HG02852 (cell line): ENCODE results near the gene FMO2.
"Not testable (repeated sequence)": the region's sequence is repeated elsewhere in the genome, so short reads cannot be mapped to it uniquely, and the experiment has no call there.

ENCODE experiments used
- ATAC-seq: cut with Tn5 transposase; IDR thresholded peaks from one replicate; pipeline ENCODE4 v1.9.1; 2021; ENCODE audit warnings: mild to moderate bottlenecking, moderate library complexity; ENCODE audit not compliant: unreplicated experiment

Gene FMO2

DNA sequence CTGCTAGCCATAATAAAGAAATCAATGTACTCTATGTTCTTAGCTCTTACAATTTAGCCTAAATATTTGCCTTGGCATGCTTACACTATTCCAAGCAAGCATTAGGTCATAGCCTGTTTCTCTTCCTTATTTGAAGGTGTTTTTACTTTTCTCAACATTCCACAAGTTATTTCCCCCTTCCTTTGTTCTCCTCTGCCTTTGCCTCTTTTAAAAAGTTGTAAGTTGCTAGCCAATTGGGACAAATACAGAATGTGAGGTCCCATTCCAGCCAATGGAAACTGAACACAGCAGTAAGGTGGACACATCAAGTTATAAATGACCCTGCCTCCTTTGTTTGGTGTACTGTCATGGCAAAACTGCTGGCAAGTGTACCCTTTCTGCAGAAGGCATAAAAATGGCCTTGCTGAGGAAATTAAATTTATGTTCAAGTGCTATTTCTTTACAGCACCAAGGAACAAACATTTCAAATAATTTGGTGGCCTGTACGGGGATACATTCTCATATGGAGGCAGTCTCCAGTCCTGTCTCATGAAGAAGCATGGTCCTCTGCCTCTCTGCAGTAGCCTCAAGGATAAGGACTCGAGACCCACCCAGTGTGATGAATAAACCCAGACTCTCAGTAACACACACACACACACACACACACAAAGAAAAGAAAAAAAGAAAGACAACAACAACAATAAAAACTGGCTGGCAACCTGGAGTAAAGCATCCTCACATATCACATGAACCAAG is 34.4 kb downstream of the FMO2 start:
- no peak for ATAC-seq

DNA sequence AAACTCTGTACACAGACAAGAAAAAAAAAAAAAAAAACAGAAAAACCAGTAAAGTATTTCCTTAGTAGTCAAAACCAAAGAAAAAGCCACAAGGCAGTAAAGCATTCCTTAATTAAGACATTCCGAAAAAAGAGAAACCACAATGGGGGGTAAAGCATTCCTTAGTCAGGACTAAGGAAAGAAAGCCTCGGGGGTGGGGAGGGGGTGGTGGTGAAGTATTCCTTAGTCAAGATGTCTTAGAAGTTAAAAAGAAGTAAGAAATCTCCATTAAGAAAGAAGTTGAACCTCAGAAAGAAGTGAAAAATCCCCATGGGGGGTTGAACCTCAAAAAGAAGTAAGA is 35.0 kb downstream of the FMO2 start:
- ATAC-seq, result no peak

DNA sequence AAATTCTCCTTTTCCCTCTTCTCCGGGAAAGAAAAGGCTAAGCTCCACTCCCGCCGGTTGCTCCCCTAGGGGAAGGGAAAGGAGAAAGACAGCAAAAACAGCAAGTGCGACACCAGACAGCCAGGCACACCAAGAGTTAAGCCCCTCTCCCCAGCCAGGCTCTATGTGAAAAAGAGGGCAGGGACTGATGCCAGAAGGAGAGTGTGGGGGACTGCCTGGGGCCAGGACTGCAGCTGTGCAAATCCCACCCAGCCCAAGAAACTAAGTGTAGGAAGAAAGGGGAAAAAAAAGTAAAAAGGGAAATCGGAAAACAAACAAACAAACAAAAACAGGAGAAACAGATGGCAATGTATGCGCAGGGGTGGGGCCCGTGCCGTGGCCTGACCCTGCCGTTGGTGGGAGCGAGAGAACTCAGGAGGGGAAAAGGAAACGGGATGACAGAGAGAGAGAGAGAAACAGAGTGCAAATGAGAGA is 35.5 kb downstream of the FMO2 start:
- ATAC-seq, result no peak

DNA sequence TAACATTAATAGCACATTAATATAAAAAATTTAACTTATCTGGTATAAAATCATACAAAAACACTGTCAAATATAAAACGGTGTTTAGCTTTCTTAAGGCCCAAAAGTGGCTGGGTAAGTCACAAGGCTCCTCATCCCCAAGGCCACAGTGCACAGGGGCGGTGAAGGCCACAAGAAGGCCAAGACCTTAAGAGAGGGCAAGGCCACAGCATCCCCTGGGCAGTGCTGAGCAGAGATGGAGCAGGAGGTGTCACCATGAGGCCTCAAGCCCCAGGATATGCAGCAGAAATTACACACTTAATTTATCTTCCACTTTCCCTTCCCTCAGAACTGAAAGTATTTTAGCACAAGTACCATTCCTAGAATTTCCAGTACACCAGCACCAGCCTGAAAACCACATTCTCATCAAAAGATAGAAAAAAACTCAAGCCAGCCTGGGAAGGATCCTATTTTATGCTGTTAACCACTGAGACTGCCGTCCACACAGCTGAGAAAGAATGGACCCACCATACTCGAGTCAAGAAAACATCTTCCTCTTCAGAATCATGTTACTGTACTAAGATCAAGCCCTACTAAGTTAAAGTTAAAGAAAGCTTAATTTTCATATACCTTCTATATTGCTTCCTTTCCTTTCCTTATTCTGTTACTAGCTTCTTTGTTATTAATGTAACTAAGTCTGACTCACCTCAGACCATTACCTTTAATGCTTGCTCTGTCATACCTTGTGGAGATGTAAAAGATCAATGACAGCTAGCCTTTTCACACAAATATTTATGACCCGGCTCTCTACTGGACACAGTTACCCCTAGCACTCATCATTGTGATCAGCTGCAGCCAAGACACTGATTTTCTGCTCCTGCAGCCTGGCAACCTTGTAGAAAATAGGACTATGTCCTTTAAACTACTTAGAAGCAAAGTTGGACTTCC is 36.8 kb downstream of the FMO2 start:
- ATAC-seq, result no peak

DNA sequence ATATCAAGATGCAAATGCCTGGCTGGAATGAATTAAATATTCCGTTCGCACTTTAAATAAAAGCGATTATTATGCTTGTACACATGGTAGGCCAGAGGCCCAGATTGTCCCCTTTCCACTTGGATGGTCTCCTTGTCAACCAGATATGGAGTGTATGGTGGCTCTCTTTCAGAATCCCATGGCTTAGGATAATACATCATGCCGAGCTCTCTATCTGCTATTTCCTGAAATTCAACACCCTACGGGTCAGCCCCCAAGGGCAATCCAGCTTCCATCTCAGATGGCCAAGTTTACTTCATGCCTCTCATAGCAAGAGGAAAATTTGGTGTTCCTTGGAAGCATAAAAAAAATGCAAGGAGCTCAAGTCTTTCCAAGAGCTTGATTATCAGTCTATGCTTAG is 37.8 kb downstream of the FMO2 start:
- no peak for ATAC-seq

DNA sequence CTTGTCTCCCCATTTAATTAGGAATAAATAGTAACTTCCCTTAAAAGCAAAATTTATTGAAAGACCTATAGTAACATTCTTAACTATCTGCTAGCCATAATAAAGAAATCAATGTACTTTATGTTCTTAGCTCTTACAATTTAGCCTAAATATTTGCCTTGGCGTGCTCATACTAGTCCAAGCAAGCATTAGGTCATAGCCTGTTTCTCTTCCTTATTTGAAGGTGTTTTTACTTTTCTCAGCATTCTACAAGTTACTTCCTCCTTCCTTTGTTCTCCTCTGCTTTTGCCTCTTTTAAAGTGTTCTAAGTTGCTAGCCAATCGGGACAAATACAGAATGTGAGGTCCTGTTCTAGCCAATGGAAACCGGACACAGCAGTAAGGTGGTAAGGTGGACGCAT is 39.2 kb downstream of the FMO2 start:
- ATAC-seq, result not testable (repeated sequence)

DNA sequence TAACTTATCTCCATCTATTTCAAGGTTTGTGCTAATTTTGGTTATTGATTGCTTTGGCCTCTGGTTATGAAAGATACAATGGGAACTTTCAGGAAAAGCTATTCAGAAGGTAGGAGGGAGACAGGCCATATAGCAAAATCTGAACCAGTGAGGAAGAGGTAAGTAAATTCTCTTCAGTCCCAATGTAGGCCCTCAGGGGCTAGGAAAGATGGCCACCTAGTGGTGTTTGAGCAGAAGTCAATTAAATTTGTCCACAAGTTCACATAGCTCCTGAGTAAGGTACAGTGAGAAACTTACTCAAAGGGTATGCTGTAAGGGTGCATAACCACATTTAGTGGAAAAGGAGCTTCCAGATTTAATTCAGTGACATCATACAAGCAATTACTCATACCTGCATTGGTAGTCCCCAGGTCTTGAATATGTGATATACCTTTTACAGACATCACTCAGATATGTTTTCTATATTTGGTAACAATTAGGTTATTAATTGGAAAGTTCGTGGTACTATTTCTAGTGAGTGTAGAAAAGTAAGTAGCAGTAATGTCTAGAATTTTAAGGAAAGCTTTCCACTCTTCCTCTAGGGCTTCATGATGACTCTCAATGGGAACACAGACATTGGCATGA is 41.8 kb downstream of the FMO2 start:
- peak; percentile 91 for ATAC-seq

DNA sequence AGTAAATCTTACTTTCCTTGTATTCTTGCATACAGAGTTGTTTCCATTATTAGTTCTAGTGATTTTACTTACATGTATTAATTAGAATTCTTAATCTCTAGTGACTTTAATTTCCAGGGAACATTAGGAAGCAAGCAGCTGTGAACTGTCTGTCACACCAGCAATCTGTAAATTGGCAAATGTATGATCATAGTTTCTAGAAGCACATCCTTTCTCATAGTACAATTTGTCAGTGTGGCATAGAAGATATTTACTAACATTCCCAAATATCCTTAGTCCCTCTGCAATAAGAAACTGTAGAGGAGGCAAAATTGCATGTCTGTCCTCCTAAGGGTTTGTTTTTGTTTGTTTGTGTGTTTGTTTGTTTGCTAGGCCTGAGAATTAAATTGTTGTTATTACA is 46.2 kb downstream of the FMO2 start:
- ATAC-seq, result no peak

DNA sequence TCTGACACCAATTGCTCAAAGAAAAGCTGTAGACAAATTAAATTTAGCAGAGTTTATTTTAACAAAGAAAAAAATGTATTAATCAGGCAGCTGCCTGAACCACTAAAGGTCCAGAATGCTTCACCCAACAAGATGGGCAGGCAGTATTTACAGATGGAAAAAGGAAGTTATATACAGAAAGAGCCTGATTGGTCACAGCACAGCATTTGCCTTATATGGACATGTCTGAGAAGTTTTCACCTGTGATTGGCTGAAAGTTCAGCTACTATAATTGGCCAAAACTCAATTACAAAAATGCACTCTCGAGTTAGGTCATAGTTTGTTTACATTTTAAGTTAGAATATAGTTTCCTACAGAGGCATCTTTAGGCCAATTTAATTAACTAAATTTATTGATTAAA is 48.1 kb downstream of the FMO2 start:
- no peak for ATAC-seq

DNA sequence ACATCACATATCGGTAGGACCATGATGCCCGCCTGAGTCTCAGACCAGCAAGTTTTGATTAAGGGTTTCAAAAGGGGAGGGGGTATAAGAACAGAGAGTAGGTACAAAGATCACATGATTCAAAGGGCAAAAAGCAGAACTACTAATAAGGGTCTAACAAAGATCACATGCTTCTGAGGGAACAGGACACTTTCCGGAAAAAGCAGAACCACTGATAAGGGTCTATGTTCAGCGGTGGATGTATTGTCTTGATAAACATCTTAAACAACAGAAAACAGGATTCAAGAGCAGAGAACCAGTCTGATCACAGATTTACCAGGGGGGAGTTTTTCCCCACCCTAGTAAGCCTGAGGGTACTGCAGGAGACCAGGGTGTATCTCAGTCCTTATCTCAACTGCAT is 51.1 kb downstream of the FMO2 start:
- ATAC-seq, result not testable (repeated sequence)

DNA sequence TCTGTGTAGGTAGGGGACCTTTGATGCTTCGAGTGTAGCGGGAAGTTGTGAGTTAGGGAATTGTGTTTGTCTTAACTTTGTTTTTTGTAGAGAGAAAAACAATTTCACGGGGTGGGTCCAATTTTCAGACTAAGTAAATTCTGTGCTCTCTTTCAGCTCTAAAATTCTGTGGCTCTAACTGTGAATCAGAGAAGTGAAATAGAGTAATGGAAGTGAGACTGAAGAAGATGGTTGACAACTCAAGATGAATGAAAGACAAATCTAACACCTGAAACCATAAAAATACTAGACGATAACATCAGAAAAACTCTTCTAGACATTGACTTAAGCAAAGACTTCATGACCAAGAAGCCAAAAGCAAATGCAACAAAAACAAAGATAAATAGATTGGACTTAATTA is 58.8 kb downstream of the FMO2 start:
- no peak for ATAC-seq

DNA sequence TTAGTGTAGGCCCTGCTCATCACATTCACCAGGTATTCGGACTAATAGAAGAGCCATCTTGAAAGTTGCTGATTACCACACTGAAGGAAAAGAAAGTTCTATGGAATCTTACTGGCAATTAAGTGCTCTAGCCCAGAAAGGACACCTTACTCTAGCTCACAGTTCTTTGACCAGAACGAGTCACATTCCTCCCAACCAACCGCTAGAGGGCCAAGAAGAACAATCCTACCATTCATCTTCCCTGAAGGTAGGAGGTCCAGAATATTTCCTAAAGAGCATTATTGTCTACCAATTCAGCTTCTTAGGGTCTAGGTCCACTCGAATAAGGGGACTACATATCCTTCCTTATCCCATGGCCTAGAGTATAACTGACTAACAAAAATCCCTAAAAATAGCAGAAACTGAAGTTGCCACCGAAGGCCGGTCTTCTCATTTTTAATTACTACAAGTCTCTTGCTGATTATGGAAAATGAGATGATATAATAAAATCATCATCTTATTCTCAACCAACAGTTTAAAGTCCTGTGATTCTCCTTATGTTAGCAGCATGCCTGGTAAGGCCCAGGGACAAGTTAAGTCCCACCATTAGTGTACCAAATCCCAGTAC is 60.5 kb downstream of the FMO2 start:
- ATAC-seq, result peak; percentile 82

DNA sequence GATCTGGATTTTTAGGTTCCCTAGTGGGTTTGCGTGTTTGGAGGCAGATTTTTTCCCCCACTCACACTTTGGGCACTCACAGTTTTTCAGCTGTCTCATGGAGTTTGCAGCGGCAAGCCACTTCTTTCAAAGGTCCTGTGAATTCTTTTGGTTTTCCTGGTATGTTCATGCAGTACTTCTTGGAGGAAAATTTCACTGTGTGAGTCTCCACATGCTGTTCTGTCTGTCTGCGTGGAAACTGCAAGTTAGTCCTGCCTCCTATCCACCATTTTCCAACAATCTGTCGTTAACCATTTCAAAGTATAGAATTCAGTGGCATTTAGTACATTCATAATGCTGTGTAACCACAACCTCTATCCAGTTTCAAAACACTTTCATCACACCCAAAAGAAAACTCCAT is 62.4 kb downstream of the FMO2 start:
- no peak for ATAC-seq

DNA sequence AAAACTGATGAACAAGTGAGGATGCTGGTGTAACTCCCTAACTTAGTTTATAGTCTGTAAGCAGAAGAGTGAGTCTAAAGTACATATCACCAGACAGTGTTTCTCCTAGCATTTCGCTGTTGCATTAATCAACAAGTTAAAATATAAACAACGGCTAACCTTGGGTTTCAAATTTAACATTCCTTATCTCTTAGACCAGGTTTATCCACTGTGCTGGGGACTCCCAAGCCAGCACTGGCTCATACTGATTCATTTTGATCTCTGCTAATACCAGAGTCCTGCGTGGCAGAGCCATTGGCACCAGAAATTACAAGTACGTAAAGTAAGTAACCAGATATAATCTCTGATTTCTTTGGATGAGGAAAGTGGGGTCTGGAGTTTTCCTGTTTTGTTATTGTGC is 63.2 kb downstream of the FMO2 start, which contains the start of gene FMO1:
Gene FMO1, plus strand, starts transcription at position 193 of the 400 bp plus-strand sequence. CDS start 9,594 bp downstream, outside the sequence.
- ATAC-seq, result no peak

DNA sequence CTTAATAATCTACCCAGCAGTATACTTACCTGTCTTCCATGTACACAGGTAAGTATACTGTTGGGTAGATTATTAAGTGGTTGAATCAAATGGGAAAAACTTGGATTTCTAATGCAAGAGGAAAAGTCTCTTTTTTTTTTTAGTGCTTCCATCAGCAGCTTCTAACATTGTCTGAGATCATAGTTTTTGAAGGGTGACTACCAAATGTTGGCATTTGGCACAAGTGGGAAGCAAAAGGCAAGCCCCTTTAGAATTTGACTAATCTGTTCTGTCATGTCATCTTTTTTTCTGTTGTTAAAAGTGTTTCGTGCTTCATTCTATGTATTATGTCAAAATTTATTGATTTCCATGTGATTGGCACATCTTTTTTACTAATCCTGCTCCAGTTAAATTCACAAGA is 63.7 kb downstream of the FMO2 start:
- ATAC-seq, result no peak

DNA sequence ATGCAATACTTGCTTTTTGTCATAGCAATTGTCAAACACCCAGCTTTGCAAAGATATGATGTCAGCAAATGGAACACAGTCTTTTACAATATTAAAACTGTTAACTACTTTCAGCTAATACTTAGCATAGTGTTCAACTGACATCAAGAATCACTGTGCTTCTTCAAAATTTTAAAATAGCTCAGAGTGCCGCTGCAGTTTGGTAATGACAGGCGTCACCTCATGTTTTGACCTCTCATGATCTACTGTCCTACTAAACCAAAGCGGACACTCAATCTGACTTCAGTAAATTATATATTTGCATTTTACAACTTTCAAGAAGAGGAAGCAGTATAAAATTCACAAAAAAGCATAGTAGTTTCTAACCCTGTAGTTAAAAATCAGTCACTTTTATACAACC is 65.2 kb downstream of the FMO2 start:
- no peak for ATAC-seq

DNA sequence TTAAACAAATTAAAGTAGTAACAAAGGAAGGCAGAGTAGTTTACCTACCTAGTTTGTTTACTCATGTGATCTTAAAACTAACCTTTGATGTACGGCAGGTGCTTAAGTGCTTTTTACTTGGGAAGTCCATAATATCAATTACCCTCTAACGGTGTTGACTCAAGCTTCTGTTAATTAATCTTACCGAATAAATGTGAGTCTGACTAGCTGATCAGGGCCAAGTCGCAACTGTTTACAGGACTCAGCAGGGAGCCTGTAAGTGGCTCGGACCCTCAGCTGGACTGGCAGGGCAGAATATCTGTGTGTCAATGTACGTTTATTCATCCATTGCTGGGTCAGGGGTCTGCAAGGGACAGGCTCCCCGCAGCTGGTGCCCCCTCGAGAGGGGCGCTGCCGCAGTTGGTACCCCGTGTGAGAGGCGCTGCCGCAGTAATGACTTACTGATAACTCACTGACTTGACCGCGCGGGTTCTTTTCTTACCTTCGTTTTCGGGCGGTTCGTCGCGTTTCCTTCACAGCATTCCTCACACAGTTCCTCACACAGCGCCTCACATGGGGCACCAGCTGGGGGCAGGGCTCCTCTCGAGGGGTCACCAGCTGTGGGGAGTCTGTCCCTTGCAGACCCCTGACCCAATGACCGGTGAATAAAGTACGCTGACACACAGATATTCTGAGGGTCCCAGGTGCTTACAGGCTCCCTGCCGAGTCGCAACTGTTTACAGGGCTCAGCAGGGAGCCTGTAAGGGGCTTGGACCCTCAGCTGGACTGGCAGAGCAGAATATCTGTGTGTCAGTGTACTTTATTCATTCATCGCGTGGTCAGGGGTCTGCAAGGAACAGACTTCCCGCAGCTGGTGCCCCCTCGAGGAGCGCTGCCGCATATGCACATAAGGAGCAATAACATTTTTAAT is 66.2 kb downstream of the FMO2 start:
- ATAC-seq, result peak; percentile 48

DNA sequence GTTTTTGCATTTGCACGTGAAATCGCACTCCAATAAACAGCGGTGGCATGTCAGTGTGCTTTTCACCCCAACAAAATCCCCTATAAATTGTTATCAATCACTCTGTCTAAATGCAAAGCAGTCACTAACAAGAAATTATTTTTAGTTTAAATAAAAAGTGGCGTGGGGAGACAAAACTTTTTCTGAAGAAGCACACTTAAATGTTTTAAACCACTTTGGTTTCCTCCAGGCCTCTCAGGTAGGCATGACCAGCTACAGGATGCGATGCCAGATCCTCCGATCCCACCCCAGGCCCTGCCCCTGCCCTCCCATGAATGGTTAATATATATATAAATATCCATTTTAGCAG is 66.8 kb downstream of the FMO2 start:
- ATAC-seq, result no peak

DNA sequence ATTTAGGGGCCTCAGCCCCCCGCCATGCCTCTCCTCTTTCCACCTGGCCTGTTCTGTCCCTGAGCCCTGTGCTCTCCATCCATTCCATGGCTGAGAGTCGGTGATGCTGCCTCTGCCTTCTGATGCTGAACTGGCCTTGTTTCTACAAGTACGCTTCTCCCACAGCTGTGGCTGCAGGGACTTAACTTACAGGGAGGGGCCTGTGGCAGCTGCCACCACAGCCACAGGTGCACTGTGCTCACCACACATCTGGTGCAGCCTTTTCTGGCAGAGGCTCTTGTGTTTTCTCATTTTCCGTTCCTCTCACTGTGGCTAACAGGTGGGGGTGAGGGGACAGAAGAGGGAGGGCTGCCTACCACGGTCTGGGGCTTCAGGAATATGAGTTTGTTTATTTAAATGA is 67.4 kb downstream of the FMO2 start:
- ATAC-seq, result peak; percentile 92

DNA sequence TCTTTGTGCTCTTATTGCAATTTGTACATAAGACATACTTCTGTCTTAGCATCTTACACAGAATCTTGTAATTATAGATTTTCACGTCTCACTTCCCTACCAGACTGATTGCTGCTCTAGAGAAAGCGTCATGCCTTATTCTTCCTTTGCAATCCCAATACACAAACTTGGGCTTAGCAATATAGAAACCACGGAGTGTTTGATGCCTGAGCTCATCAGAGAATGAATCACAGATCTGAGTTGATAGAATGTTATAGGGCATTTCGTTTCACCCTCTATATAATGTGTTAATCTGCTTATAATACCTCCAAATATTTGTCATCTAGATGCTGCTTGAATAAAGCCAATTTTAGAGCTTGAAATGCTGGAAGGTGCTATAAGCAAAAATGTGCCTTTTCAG is 69.8 kb downstream of the FMO2 start:
- no peak for ATAC-seq
